SK-N-SH (cell line): ENCODE measurements around the gene BID.

Experiments
- CTCF ChIP-seq: fragments of 200-600 bp; sonication (generic); IDR thresholded peaks from 2 replicates; pipeline ENCODE4 v1.6.1; 2017; ENCODE audit warnings: antibody characterized with exemption, mild to moderate bottlenecking, moderate library complexity
- EZH2phosphoT487 ChIP-seq: fragments of 200-600 bp; sonication (generic); IDR thresholded peaks from 2 replicates; pipeline ENCODE4 v1.6.1; 2017; ENCODE audit warnings: low read depth, mixed run types, mild to moderate bottlenecking, antibody characterized with exemption, moderate library complexity, borderline replicate concordance
- JUND ChIP-seq: IDR thresholded peaks from 2 replicates; pipeline ENCODE4 v1.4.0; 2012
- MAX ChIP-seq: IDR thresholded peaks from 2 replicates; pipeline ENCODE4 v1.4.0; 2012; ENCODE audit warnings: low read depth
- MXI1 ChIP-seq: IDR thresholded peaks from 2 replicates; pipeline ENCODE4 v1.6.1; 2012; ENCODE audit warnings: mild to moderate bottlenecking, low read depth, low read length, improper control_type of control experiment
- POLR2AphosphoS5 ChIP-seq: IDR thresholded peaks from 2 replicates; pipeline ENCODE4 v1.6.1; 2012; ENCODE audit warnings: low read depth, low read length
- REST ChIP-seq: IDR thresholded peaks from 2 replicates; pipeline ENCODE4 v1.6.1; 2012; ENCODE audit warnings: mild to moderate bottlenecking, low read depth, low read length, moderate library complexity
- RXRA ChIP-seq: IDR thresholded peaks from 2 replicates; pipeline ENCODE4 v1.4.0; 2012; ENCODE audit warnings: low read depth, mild to moderate bottlenecking, borderline replicate concordance
- SMC3 ChIP-seq: IDR thresholded peaks from 2 replicates; pipeline ENCODE4 v1.6.1; 2012; ENCODE audit warnings: low read depth, low read length, improper control_type of control experiment
- TAF1 ChIP-seq: IDR thresholded peaks from 2 replicates; pipeline ENCODE4 v1.6.1; 2012; ENCODE audit warnings: low read depth, mild to moderate bottlenecking, low read length, moderate library complexity, borderline replicate concordance
- TCF12 ChIP-seq: IDR thresholded peaks from 2 replicates; pipeline ENCODE4 v1.4.0; 2012
- TEAD4 ChIP-seq: IDR thresholded peaks from 2 replicates; pipeline ENCODE4 v1.4.0; 2012; ENCODE audit warnings: mild to moderate bottlenecking, borderline replicate concordance; ENCODE audit not compliant: insufficient read depth
- USF1 ChIP-seq: IDR thresholded peaks from 2 replicates; pipeline ENCODE4 v1.4.0; 2012; ENCODE audit warnings: low read depth, borderline replicate concordance

GRCh38 chr22:17764036-17764435, 10.2 kb downstream of the BID start:
- TF ChIP-seq RXRA = no peak
- TF ChIP-seq USF1 = no peak
- no peak for TF ChIP-seq CTCF
- TF ChIP-seq EZH2phosphoT487 = no peak
- no peak for TF ChIP-seq MAX
- TF ChIP-seq TAF1 = no peak
- TF ChIP-seq POLR2AphosphoS5 = no peak
- no peak for TF ChIP-seq MXI1
- TF ChIP-seq REST = no peak
- TF ChIP-seq TEAD4 = no peak
- TF ChIP-seq TCF12 = no peak
- TF ChIP-seq SMC3 = no peak
- TF ChIP-seq JUND = no peak
